Nephron progenitor cell (in vitro differentiated cells): Measurements from ENCODE around the gene NCKAP5.

Source experiments
- DNase-seq: peaks from one replicate; pipeline ENCODE4 v3.0.0; 2021
- H3K27ac Mint-ChIP-seq: 2 replicates; pipeline ENCODE4 v1.8.0; 2021; ENCODE audit warnings: mild to moderate bottlenecking, moderate library complexity, mixed read lengths
- H3K27me3 Mint-ChIP-seq: 2 replicates; pipeline ENCODE4 v1.8.0; 2021; ENCODE audit warnings: mild to moderate bottlenecking, low read depth, mixed read lengths; ENCODE audit not compliant: poor library complexity
- H3K36me3 Mint-ChIP-seq: 2 replicates; pipeline ENCODE4 v1.8.0; 2021; ENCODE audit warnings: low read depth, mixed read lengths
- H3K4me1 Mint-ChIP-seq: 2 replicates; pipeline ENCODE4 v1.8.0; 2021; ENCODE audit warnings: mixed read lengths
- H3K4me3 Mint-ChIP-seq: 2 replicates; pipeline ENCODE4 v1.8.0; 2021; ENCODE audit warnings: mild to moderate bottlenecking, moderate library complexity, mixed read lengths
- H3K9me3 Mint-ChIP-seq: 2 replicates; pipeline ENCODE4 v1.8.0; 2021; ENCODE audit warnings: mild to moderate bottlenecking, moderate library complexity, mixed read lengths
- CTCF ChIP-seq: fragments of 200-600 bp; sonication (generic); IDR thresholded peaks from 2 replicates; pipeline ENCODE4 v1.5.0; 2021; ENCODE audit warnings: antibody characterized with exemption

Gene NCKAP5

DNA sequence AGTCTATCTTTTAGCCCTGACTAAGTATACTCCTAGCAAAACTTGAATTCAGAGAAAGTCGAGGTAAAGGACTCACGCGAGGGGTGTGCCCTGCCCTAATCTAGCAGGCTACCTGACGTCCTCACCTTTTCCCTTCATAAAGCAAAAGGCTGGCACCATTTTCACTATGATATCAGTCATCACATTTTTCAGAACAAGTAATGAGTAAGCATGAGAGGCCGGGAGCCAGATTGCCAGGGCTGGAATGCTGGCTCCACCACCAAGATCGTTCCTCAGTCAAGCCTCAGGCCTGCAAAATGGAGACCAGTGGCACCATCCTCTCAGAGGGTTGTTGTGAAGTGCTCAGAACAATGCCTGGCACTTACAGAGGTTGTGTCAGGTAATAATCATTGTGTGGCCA, 18.7 kb upstream of the NCKAP5 start:
- no peak overlapping the region for H3K4me3 Mint-ChIP-seq
- H3K4me1 Mint-ChIP-seq = peaks cover 28% of the 10 kb centered on the region
- TF ChIP-seq CTCF = no peak
- DNase-seq = no peak
- H3K27me3 Mint-ChIP-seq = peaks cover 2% of the 10 kb centered on the region
- no peaks in the 10 kb centered on the region for H3K9me3 Mint-ChIP-seq
- H3K36me3 Mint-ChIP-seq = no peaks in the 10 kb centered on the region
- H3K27ac Mint-ChIP-seq = no peak overlapping the region

DNA sequence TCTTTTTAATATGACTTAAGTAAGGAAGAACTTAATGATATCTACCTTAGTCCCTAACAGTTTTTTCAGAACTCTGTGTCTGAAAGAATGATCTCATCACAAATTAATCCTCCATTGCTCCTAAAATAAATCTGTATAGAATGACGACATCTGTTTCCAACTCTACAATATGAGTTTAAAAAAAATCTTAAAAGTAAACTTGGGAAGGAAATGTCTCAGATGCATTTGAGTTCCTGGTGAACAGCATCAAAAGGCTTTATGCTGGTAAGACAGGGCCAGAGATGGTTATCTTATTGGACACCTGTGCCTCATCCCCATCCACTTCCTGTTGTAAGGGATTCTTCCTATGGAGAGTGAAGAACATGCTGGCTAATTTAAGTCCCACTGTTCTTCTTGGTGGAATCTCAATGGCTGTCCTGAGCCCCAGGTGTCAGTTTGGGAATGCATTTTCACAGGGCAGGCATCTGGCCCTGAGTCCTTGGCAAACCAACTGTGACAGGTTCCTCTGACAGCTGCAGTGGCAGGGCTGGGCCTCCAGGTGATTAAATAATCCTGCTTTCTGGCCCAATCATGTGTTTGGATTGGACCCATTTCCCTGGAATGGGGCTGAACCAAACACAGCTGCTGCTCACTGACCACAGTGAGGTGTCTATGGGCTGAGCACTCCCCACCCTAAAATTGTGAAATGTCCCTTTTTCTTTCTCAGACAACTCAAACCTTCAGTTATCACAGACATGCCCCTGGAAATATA, 12.9 kb upstream of the NCKAP5 start:
- no peak for TF ChIP-seq CTCF
- peaks cover 3% of the 10 kb centered on the region for H3K27me3 Mint-ChIP-seq
- peaks cover 10% of the 10 kb centered on the region for H3K4me1 Mint-ChIP-seq
- no peaks in the 10 kb centered on the region for H3K9me3 Mint-ChIP-seq
- no peak for DNase-seq
- H3K27ac Mint-ChIP-seq = no peak overlapping the region
- H3K36me3 Mint-ChIP-seq = no peaks in the 10 kb centered on the region
- H3K4me3 Mint-ChIP-seq = no peak overlapping the region

DNA sequence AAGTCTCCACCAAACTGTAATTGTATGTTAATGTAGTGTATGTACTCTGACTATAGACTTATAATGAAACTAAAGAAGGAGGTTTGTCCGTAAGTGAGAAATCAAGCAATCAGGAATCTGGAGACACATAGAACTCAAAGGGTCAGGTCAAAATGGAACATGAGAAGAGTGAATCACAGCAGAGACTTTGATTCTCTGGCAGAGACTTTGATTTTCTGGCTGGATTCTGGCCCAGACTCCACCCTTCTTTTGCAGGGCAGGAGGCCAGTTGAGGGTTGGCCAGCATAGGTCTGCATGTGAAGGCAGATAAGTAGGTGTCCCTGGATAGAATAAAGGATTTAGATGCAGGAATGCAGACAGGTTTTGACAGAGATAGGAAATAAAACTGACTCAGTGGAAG, 11.0 kb upstream of the NCKAP5 start:
- H3K27me3 Mint-ChIP-seq = peaks cover 3% of the 10 kb centered on the region
- TF ChIP-seq CTCF = no peak
- no peaks in the 10 kb centered on the region for H3K9me3 Mint-ChIP-seq
- H3K4me3 Mint-ChIP-seq = no peak overlapping the region
- no peaks in the 10 kb centered on the region for H3K36me3 Mint-ChIP-seq
- DNase-seq = no peak
- H3K4me1 Mint-ChIP-seq = peaks cover 23% of the 10 kb centered on the region
- H3K27ac Mint-ChIP-seq = no peak overlapping the region

DNA sequence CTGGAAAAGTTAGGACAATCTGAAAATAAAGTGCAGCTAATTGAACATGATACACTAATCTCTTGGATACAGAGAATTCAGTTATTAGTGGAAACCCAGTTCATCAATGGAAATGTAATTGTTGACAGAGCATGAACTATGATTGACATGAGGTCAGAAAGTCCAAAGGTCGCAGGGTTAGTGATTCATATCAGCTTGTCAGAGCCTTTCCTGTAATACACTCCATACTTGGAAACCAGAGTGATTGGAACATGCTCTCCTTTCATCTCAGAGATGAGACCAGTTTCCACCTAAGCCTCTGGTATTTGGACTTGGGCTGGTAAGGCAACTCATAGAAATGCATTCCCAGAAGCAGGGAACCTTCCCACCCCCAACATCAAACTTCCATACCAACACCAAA, 8.5 kb upstream of the NCKAP5 start:
- DNase-seq = no peak
- H3K4me1 Mint-ChIP-seq = peaks cover 49% of the 10 kb centered on the region
- peaks cover 3% of the 10 kb centered on the region for H3K27me3 Mint-ChIP-seq
- no peak overlapping the region for H3K27ac Mint-ChIP-seq
- no peak overlapping the region for H3K4me3 Mint-ChIP-seq
- no peaks in the 10 kb centered on the region for H3K9me3 Mint-ChIP-seq
- no peaks in the 10 kb centered on the region for H3K36me3 Mint-ChIP-seq
- TF ChIP-seq CTCF = no peak

DNA sequence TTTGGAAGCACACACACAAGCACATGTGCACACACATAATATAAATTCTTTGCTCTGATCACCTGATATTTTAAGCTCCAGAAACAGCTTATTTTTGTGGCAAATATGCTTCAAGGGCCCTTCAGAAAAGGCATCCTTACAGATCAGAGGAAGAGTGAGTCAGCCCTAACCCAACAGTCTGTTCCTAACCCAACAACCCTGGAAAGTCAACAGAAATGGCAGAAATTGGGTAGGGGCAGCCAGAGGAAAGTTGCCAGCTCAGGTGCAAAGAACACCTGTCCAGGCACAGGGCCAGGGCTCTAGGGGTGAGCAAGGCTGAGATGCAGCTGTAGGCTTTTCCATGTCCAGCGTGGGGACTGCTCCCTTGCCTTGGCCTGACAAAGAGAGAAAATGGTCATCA, 6.4 kb upstream of the NCKAP5 start:
- peaks cover 66% of the 10 kb centered on the region for H3K4me1 Mint-ChIP-seq
- DNase-seq = no peak
- no peak for TF ChIP-seq CTCF
- H3K4me3 Mint-ChIP-seq = no peak overlapping the region
- no peaks in the 10 kb centered on the region for H3K9me3 Mint-ChIP-seq
- H3K27ac Mint-ChIP-seq = no peak overlapping the region
- no peaks in the 10 kb centered on the region for H3K36me3 Mint-ChIP-seq
- H3K27me3 Mint-ChIP-seq = no peaks in the 10 kb centered on the region

- no peaks in the 10 kb centered on the region for H3K27me3 Mint-ChIP-seq
- H3K4me1 Mint-ChIP-seq = peaks cover 66% of the 10 kb centered on the region
- no peak overlapping the region for H3K4me3 Mint-ChIP-seq
- H3K27ac Mint-ChIP-seq = no peak overlapping the region
- no peak for DNase-seq
- no peaks in the 10 kb centered on the region for H3K9me3 Mint-ChIP-seq
- no peak for TF ChIP-seq CTCF
- H3K36me3 Mint-ChIP-seq = no peaks in the 10 kb centered on the region
Observed at GRCh38 chr2:133574186-133574585, 5.9 kb upstream of the NCKAP5 start.
